ENCODE results near the gene RAB40C. TPM values are rescaled to one million over a fixed set of nuclear protein-coding genes. Genes with fewer than 3 reads are reported as not detected.

Gene RAB40C
- total RNA-seq, 1 donor = 11.2 TPM

GRCh38 chr16:659618-660017 lies 69.8 kb downstream of the RAB40C start:
- no peak overlapping the region for H3K27ac ChIP-seq (ENCODE audit: low read depth, low read length)

GRCh38 chr16:660132-660458 lies 70.2 kb downstream of the RAB40C start:
- no peak for DNase-seq (ENCODE audit: insufficient read length, low spot score, missing footprints)
- Histone ChIP-seq H3K4me3 (ENCODE audit: insufficient read depth, low read length) (no peak overlapping the region), H3K4me1 (ENCODE audit: insufficient read depth, low read length) (no peaks in the 10 kb centered on the region), H3K36me3 (ENCODE audit: insufficient read depth, low read length) (peaks cover 7% of the 10 kb centered on the region), H3K27ac (ENCODE audit: low read depth, low read length) (no peak overlapping the region), H3K27me3 (ENCODE audit: insufficient read depth, low read length) (no peaks in the 10 kb centered on the region), H3K4me2 (ENCODE audit: insufficient read depth, low read length) (peak overlapping the region; percentile 69), H4K20me1 (ENCODE audit: insufficient read depth, low read length) (no peaks in the 10 kb centered on the region), H3K79me2 (ENCODE audit: insufficient read depth, low read length) (no peaks in the 10 kb centered on the region), H2AFZ (ENCODE audit: low read length) (no peak overlapping the region), H3K9me3 (ENCODE audit: low read depth, low read length) (no peaks in the 10 kb centered on the region)
- no peak for TF ChIP-seq CTCF (IDR thresholded peaks at IDR 0.05; ENCODE audit: extremely low read depth, low read depth, low read length)

More at GRCh38 chr16:659618-660017, 69.8 kb downstream of the RAB40C start:
- H3K27me3 ChIP-seq (ENCODE audit: insufficient read depth, low read length) = no peaks in the 10 kb centered on the region
- peaks cover 7% of the 10 kb centered on the region for H3K36me3 ChIP-seq (ENCODE audit: insufficient read depth, low read length)
- H3K4me3 ChIP-seq (ENCODE audit: insufficient read depth, low read length) = no peak overlapping the region
- no peak overlapping the region for H2AFZ ChIP-seq (ENCODE audit: low read length)
- no peaks in the 10 kb centered on the region for H3K4me1 ChIP-seq (ENCODE audit: insufficient read depth, low read length)
- no peaks in the 10 kb centered on the region for H3K79me2 ChIP-seq (ENCODE audit: insufficient read depth, low read length)
- H4K20me1 ChIP-seq (ENCODE audit: insufficient read depth, low read length) = no peaks in the 10 kb centered on the region
- TF ChIP-seq CTCF (IDR thresholded peaks at IDR 0.05; ENCODE audit: extremely low read depth, low read depth, low read length) = no peak
- H3K9me3 ChIP-seq (ENCODE audit: low read depth, low read length) = no peaks in the 10 kb centered on the region
- no peak overlapping the region for H3K4me2 ChIP-seq (ENCODE audit: insufficient read depth, low read length)
- no peak for DNase-seq (ENCODE audit: insufficient read length, low spot score, missing footprints)

- peak overlapping the region; percentile 69 for H3K4me2 ChIP-seq (ENCODE audit: insufficient read depth, low read length)
- no peaks in the 10 kb centered on the region for H3K4me1 ChIP-seq (ENCODE audit: insufficient read depth, low read length)
- DNase-seq (ENCODE audit: insufficient read length, low spot score, missing footprints) = peak; percentile 99
These were observed 70.8 kb downstream of the RAB40C start for GRCh38 chr16:660459-661183.

More at GRCh38 chr16:660459-661183, 70.8 kb downstream of the RAB40C start:
- Histone ChIP-seq H3K4me3 (ENCODE audit: insufficient read depth, low read length) (peak overlapping the region; percentile 45), H2AFZ (ENCODE audit: low read length) (peak overlapping the region; percentile 72), H3K79me2 (ENCODE audit: insufficient read depth, low read length) (no peaks in the 10 kb centered on the region), H3K9me3 (ENCODE audit: low read depth, low read length) (no peaks in the 10 kb centered on the region), H4K20me1 (ENCODE audit: insufficient read depth, low read length) (no peaks in the 10 kb centered on the region), H3K27me3 (ENCODE audit: insufficient read depth, low read length) (no peaks in the 10 kb centered on the region), H3K27ac (ENCODE audit: low read depth, low read length) (no peak overlapping the region), H3K36me3 (ENCODE audit: insufficient read depth, low read length) (peaks cover 5% of the 10 kb centered on the region)
- TF ChIP-seq CTCF (IDR thresholded peaks at IDR 0.05; ENCODE audit: extremely low read depth, low read depth, low read length) = peak; percentile 41
